GM18867 (cell line): ENCODE data around the gene PRR33.

Experiments
- ATAC-seq: cut with Tn5 transposase; IDR thresholded peaks from one replicate; pipeline ENCODE4 v1.9.1; 2021; ENCODE audit warnings: mild to moderate bottlenecking, moderate library complexity; ENCODE audit not compliant: unreplicated experiment

The PRR33 gene

DNA sequence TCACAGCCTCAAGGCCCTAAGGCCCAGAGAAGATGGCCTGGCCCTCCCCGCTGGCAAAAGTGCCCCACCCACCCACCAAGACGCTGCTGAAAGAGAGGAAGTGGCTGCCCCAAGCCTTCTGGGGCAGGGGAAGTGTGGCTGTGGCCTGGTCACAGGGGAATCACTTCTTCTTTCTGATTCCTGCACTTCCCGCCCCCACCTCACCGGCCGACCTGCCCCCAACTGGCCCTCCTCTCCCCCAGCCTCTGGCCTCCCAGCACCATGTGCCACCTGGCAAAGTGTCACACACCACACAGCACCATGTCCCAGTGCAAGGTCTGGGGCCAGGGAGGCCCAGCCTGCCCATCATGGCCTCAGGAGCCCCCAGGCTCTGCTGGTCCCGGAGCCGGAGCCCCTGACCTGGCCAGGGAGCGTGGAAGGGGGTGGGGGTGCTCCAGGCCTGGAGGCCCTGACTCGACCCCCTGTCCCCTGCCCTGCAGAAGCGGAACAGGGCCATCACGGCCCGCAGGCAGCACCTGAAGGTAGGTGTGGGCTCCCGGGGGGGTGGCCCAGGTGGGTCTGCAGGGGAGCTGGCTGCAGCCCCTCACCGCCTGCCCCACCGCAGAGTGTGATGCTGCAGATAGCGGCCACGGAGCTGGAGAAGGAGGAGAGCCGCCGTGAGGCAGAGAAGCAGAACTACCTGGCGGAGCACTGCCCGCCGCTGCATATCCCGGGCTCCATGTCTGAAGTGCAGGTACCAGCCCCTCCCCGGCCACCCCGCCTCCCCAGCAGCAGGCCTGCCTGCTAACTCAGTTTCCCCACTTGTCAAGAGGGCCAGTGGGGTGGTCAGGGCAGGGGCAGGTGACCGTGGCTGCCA is 51.5 kb downstream of the PRR33 start:
- ATAC-seq = peak; percentile 44

DNA sequence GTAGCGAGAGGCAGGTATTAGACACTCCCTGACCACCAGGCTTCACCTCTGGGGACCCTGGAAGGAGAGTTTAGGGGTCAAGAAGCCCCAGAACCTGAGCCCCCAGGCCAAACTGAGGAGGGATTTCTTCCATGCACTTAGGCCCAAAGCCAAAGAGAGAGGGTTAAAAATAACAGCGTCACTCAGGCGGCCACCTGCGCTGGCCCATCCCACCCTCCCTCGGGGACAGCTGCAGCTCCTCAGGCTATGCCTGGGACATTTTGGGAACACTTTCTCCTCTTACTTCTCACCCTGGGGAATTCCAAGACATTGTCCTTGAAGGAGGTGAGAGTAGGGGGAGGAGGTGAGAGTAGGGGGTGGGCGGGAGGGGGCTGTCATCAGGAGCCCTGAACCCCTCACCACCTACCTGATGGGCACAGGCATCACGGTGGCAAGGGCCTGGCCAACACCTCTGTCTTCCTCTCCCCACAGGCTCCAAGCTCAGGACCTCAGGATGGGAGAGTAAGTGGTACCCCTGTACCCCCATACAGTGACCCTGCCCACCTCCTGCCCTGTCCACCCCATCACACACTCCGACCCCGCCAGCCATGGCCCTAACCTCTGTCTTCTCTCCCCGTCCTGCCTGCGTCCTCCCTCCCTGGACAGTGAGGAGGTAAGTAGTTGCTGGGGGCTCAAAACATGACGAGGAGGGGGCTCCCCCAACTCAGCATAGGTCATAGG is 52.3 kb downstream of the PRR33 start:
- ATAC-seq = no peak

DNA sequence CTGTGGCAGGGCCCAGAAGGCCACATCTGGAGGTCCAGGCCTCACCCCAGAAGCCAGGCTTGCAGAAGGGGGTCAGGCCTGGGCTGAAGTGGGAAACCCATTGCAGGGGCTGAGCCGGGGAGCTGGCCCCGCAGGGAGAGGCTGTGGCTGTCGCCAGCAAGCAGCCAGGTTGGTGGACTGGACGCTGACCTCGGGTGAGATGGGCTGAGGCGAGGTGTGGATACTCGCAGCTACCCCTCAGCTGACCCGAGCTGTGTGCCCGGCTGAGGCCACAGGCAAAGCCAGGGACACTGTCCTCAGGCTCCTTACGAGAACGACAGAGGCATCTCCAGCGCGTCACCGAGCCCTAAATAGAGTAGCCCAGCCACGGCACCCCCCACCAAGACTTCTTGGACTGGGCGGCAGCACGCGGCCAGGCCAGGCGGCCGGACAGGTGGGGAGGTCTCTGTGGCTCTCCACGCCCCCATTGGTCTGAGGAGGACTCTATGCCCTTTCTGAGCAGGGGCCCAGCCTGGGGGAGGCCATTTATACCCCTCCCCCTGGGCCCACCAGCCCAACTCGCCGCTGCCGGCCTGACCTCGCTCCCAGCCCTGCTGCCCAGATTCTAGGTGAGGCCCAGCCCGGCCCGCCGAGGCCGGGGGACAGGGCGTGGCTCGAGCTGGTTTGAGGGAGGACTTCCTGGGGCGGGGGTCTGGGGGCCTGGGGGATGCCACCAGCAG is 53.1 kb downstream of the PRR33 start, which contains the start of gene TNNI2:
Gene TNNI2, plus strand, starts transcription at position 556 of the 719 bp plus-strand sequence. CDS start 716 bp downstream, outside the sequence.
- no peak for ATAC-seq
